ENCODE measurements around the gene DNASE1L2. TPM values are rescaled to one million over a fixed set of nuclear protein-coding genes. Genes with fewer than 3 reads are reported as not detected.

The DNASE1L2 gene
- 0.19 and 0.35 TPM in 2 replicates for total RNA-seq (2021; fragmentation: NEBNext Ultra II Directional; extraction: Animal tissue kit (Norgen Biotek cat#: 25700))
- polyA plus RNA-seq (2011; rRNA removed): 0.75 and 0.97 TPM in 2 replicates
- 0.41 TPM for polyA plus RNA-seq (2011; cell fraction: cytosol; rRNA removed)
- polyA plus RNA-seq (2011; cell fraction: nucleus; rRNA removed): 2.0 TPM
- 0.20 to 0.64 TPM (median 0.42 TPM) in 4 replicates for polyA plus RNA-seq (2012, experiment 1 of 2)
- 0.24 TPM for polyA plus RNA-seq (2012, experiment 2 of 2)
- 0.28 TPM for polyA plus RNA-seq (2013, experiment 1 of 2)
- 0.22 TPM for polyA plus RNA-seq (2013, experiment 2 of 2)
- 0.09 and 0.12 TPM in 2 replicates for polyA minus RNA-seq (2011; rRNA and poly(A)+ RNA removed)
- polyA minus RNA-seq (2011; cell fraction: cytosol; rRNA and poly(A)+ RNA removed): not detected
- polyA minus RNA-seq (2011; cell fraction: nucleus; rRNA and poly(A)+ RNA removed): 0.60 TPM
- long read RNA-seq, experiment 1: 0 reads
- long read RNA-seq, experiment 2: 0 reads

- Histone ChIP-seq H3K23me2 (ENCODE audit: low read depth, low read length) (peaks cover 16% of the 10 kb centered on the region; the same call in 1 of the 2 replicates), H3K4me2 (ENCODE audit: insufficient read depth in 1 of 2, low read depth in 2 of 2, low read length in 2 of 2) (peak within 1 kb of the TSS; percentile 78 to 82), H2AK5ac (ENCODE audit: low read depth, low read length) (no peak within 1 kb of the TSS), H4K5ac (ENCODE audit: insufficient read length, low read depth, low read length) (no peak within 1 kb of the TSS), H2AFZ (ENCODE audit: low read length) (no peak within 1 kb of the TSS), H3K27ac (ENCODE audit: low read depth, low read length) (no peak within 1 kb of the TSS), H3K18ac (ENCODE audit: extremely low read depth, low read length) (no peak within 1 kb of the TSS; the same call in 1 of the 2 replicates), H4K8ac (ENCODE audit: extremely low read depth, insufficient read depth, low read length) (peak within 1 kb of the TSS; percentile 68; the same call in 1 of the 2 replicates), H3K4ac (replicated peaks; ENCODE audit: insufficient read length, low read depth, low read length) (no peak within 1 kb of the TSS), H3K9ac (replicated peaks in 1 of 4; ENCODE audit: extremely low read depth in 1 of 4, low read depth in 3 of 4, low read length in 3 of 4) (no peak within 1 kb of the TSS), H3K4me3 (ENCODE audit: extremely low read depth in 1 of 4, insufficient read depth in 2 of 4, low read depth in 3 of 4, low read length in 4 of 4) (peak within 1 kb of the TSS; percentile 19 to 63 (median 37); a peak in 7 of 8 replicates), H3K79me1 (ENCODE audit: low read depth, low read length) (no peaks in the 10 kb centered on the region), H4K20me1 (replicated peaks in 1 of 2; ENCODE audit: control insufficient read depth in 1 of 2, insufficient read depth in 2 of 2, low read length in 2 of 2) (peaks cover 0 to 13% of the 10 kb centered on the region in 2 experiments), H3K9me3 (ENCODE audit: insufficient read depth in 2 of 2, low read depth in 1 of 2, low read length in 1 of 2) (no peaks in the 10 kb centered on the region), H3K56ac (replicated peaks; ENCODE audit: insufficient read length, low read depth, low read length) (no peak within 1 kb of the TSS), H2BK5ac (ENCODE audit: low read depth, low read length) (no peak within 1 kb of the TSS), H2BK12ac (ENCODE audit: low read depth, low read length) (no peak within 1 kb of the TSS), H3K4me1 (replicated peaks in 1 of 4; ENCODE audit: control insufficient read depth in 3 of 4, insufficient read depth in 4 of 4, low read length in 3 of 4) (peaks cover 0 to 19% (median 10%) of the 10 kb centered on the region in 4 experiments; a peak in 5 of 7 replicates), H2BK15ac (ENCODE audit: low read length) (no peak within 1 kb of the TSS), H3K23ac (ENCODE audit: insufficient read length) (no peak within 1 kb of the TSS), H2BK20ac (ENCODE audit: low read length) (no peak within 1 kb of the TSS), H3K79me2 (ENCODE audit: control insufficient read depth in 1 of 2, insufficient read depth in 2 of 2, low read length in 2 of 2) (no peaks in the 10 kb centered on the region), H3K27me3 (replicated peaks in 1 of 4; ENCODE audit: control insufficient read depth in 3 of 4, extremely low read depth in 1 of 4, insufficient read depth in 3 of 4, low read length in 3 of 4) (peaks cover 4 to 20% (median 16%) of the 10 kb centered on the region in 4 experiments; a peak in 6 of 7 replicates), H2BK120ac (replicated peaks; ENCODE audit: low read depth, low read length) (no peak within 1 kb of the TSS), H3K14ac (ENCODE audit: insufficient read length) (no peak within 1 kb of the TSS), H4K91ac (replicated peaks; ENCODE audit: insufficient read length, low read length) (no peak within 1 kb of the TSS), H3K36me3 (ENCODE audit: control insufficient read depth in 2 of 4, insufficient read depth in 4 of 4, low read length in 3 of 4) (peaks cover 3 to 39% (median 5%) of the 10 kb centered on the region in 4 experiments; a peak in 4 of 8 replicates)
- ChIA-PET CTCF (ENCODE audit: partially characterized antibody) (interaction anchor here (1.0 to 2.7 kb wide), 5 partner anchors 8 to 42 kb away, joined by 4 to 9 read pairs (median 6); partner anchors contain the start of gene ECI1), POLR2A (ENCODE audit: partially characterized antibody) (interaction anchor here (0.7 to 8.6 kb wide), 22 partner anchors 9 to 80 kb away, joined by 3 to 181 read pairs (median 5); partner anchors contain the start of genes E4F1, ECI1, MLST8 and PGP)
- FAIRE-seq (no peak), DNase-seq (ENCODE audit: low read depth in 1 of 2, low spot score in 2 of 2) (peak in 1 of 2 experiments; percentile 79)
- WGBS, 2 experiments (ENCODE audit: extremely low coverage in 1 of 2, insufficient coverage in 1 of 2, insufficient read length in 1 of 2, insufficient replicate concordance in 2 of 2, low coverage in 1 of 2, low lambda C conversion rate in 2 of 2, missing lambda C conversion rate in 1 of 2): 10% methylated on average over 43 of the region's 64 CpGs; no CpG with 5 or more reads in 1 of the 2 experiments
- no peak for TF ChIP-seq CHD2 (IDR thresholded peaks at IDR 0.05; ENCODE audit: low read length)
- TF ChIP-seq RBBP5 (IDR thresholded peaks at IDR 0.05; ENCODE audit: borderline replicate concordance, low read depth, low read length): 0 out of 2 replicates have a peak, but pooled peaks have one; percentile 21
- TF ChIP-seq BACH1 (IDR thresholded peaks at IDR 0.05; ENCODE audit: low read length): no peak
- TF ChIP-seq PHF8 (conservative IDR thresholded peaks at IDR 0.05; ENCODE audit: low read depth, low read length): no peak
- peak in 1 of 2 experiments; percentile 46; a peak in 1 of 3 replicates for TF ChIP-seq POLR2A (IDR thresholded peaks at IDR 0.05; ENCODE audit: control extremely low read depth in 1 of 2, low read depth in 2 of 2, low read length in 2 of 2)
- no peak for TF ChIP-seq MAX (IDR thresholded peaks at IDR 0.05)
- TF ChIP-seq TEAD4 (IDR thresholded peaks at IDR 0.05; ENCODE audit: low read depth, low read length): no peak; the same call in 1 of the 2 replicates
- TF ChIP-seq SP1 (IDR thresholded peaks at IDR 0.05; ENCODE audit: low read depth, low read length): no peak
- TF ChIP-seq RFX5 (IDR thresholded peaks at IDR 0.05; ENCODE audit: borderline replicate concordance, low read depth, low read length): no peak
These were observed at the start of gene DNASE1L2 for GRCh38 chr16:2236337-2237101. Gene DNASE1L2, plus strand, starts transcription at chr16:2236444. Its CDS starts 373 bp downstream, at chr16:2236817.

All from H1 (cell line).